ENCODE results near the gene CCR9. TPM values are rescaled to one million over a fixed set of nuclear protein-coding genes. Genes with fewer than 3 reads are reported as not detected.

Gene CCR9
- total and polyA plus RNA-seq, 12 donors: not detected

DNA sequence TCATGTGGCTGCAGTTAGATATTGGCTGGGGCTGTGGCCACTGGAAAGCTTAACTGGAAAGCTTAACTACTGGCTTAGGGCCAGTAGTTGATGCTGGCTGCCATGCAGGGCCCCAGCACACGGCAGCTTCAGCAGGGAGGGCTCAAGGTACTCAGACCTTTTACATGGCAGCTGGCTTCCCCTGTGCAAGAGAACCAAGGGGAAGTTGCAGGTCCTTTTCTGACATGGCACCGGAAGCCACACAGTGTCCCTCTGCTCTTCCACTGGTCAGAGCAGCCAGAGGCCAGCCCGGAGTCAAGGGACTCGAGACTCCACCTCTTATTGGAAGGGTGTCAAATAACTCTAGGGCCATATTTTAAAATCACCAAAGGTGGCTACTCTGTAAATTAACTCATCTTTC is 24.5 kb downstream of the CCR9 start:
- ATAC-seq: peak in 6 of 8 donors; percentile 30 to 60 (median 52)

DNA sequence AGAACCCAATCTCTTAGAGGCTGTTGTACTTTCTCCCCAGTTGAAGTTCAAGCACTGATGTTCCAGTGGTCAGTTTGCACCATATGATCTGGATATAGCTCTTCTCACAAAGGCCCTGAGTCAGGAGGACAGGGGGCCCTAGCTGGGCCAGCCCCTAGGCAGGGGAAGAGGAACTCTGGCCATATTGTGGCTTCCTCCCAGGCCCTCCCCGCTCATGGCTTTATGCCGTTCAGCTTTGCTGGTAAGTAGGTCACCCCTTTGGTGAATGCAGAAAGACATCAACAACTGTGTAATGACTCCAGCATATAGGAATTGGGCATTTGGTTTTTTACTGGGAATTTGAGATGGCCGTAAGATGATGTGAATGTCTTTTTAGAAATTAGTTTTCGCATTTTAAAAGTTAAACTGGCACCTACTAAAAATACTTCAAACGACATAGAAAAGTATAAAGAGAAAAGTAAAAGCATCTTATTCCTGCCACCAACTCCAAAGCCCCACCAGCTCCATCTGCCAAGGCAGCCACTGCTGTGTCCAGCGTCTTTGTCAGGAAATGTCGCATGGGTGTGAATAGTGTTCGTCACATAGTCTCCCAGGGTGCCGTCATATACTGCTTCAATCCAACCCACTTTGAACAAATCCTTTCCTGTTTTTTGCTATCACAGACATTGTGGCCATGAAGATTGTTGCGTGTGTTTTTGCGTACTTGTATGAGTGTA is 25.3 kb downstream of the CCR9 start:
- ATAC-seq (no peak), DNase-seq (no peak)
- intact Hi-C loops (cut with DNase I): no loop called here
- Histone ChIP-seq H3K27ac (no peak overlapping the region), H3K9me3 (no peaks in the 10 kb centered on the region), H3K4me1 (peaks cover 0 to 25% (median 0%) of the 10 kb centered on the region in 9 donors), H3K36me3 (peaks cover 0 to 2% (median 0%) of the 10 kb centered on the region in 9 donors), H3K4me3 (no peak overlapping the region), H3K27me3 (no peaks in the 10 kb centered on the region)
- 92 to 93% methylated on average over 11 of the region's 11 CpGs for WGBS, 2 donors
- TF ChIP-seq, protein P1, sequence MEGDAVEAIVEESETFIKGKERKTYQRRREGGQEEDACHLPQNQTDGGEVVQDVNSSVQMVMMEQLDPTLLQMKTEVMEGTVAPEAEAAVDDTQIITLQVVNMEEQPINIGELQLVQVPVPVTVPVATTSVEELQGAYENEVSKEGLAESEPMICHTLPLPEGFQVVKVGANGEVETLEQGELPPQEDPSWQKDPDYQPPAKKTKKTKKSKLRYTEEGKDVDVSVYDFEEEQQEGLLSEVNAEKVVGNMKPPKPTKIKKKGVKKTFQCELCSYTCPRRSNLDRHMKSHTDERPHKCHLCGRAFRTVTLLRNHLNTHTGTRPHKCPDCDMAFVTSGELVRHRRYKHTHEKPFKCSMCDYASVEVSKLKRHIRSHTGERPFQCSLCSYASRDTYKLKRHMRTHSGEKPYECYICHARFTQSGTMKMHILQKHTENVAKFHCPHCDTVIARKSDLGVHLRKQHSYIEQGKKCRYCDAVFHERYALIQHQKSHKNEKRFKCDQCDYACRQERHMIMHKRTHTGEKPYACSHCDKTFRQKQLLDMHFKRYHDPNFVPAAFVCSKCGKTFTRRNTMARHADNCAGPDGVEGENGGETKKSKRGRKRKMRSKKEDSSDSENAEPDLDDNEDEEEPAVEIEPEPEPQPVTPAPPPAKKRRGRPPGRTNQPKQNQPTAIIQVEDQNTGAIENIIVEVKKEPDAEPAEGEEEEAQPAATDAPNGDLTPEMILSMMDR (IDR thresholded peaks at IDR 0.05): no peak

More for the DNA sequence above, 24.5 kb downstream of the CCR9 start:
- Histone ChIP-seq H3K4me3 (no peak overlapping the region), H3K27ac (no peak overlapping the region), H3K36me3 (peaks cover 0 to 2% (median 0%) of the 10 kb centered on the region in 9 donors), H3K9me3 (no peaks in the 10 kb centered on the region), H3K27me3 (no peaks in the 10 kb centered on the region), H3K4me1 (peaks cover 0 to 18% (median 0%) of the 10 kb centered on the region in 9 donors)
- TF ChIP-seq, protein P1 (IDR thresholded peaks at IDR 0.05): no peak
- intact Hi-C loops (cut with DNase I): no loop called here
- no peak for DNase-seq
- WGBS, 2 donors: 63 to 73% methylated on average over 4 of the region's 4 CpGs

DNA sequence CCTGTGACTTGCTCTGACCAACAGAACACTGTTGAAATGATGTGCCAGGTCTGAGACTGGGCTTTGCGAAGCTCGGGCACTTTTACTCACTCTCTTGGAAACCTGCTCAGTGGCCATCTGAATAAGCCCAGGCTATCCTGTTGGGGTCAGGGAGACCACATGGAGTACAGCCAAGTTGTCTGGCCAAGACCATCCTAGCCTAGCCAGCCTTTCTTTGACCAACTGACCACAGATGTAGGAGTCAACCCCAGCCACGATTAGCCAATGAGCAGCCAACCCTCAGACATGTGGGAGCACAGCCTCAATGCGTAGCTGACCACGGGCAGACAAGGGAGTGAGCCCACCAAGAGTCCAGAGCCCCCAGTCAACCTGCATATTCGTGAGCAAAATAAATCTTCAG is 26.1 kb downstream of the CCR9 start:
- Histone ChIP-seq H3K36me3 (peaks cover 0 to 4% (median 0%) of the 10 kb centered on the region in 9 donors), H3K27me3 (no peaks in the 10 kb centered on the region), H3K27ac (no peak overlapping the region), H3K4me3 (no peak overlapping the region), H3K9me3 (no peaks in the 10 kb centered on the region), H3K4me1 (peaks cover 0 to 26% (median 0%) of the 10 kb centered on the region in 9 donors)
- TF ChIP-seq, protein P1 (IDR thresholded peaks at IDR 0.05): no peak
- intact Hi-C loops (cut with DNase I): no loop called here
- DNase-seq: no peak
- WGBS, 2 donors: 89 to 91% methylated on average over 6 of the region's 6 CpGs
- no peak for ATAC-seq

DNA sequence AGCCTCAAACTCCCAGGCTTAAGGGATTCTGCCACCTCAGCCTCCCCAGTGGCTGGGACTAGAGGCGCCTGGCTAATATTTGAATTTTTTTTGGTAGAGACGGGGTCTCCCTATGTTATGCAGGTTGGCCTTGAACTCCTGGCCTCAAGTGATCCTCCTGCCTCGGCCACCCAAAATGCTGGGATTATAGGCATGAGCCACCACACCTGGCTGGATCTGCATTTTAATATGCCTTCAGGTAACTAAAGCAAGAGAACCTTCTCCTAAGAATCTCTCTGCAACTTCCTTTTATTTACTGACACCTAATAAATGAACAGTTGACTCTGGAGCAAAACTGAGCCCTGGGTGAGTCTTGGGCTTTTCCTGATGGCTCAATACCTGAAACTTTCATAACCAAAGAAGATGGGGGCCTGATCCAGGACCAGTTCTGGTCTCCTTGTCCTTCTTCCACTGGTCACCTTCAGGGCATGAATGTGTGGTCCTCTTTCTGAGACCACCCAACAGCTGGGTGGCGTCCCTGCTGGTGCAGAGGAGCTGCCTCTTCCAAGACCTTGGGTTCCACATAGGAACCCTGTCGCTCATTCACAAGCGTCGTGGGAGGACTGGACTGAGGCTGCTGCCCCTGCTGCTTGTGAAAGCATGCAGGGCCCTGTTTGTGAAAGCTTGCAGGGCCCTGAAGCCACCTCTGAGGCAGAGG is 28.2 kb downstream of the CCR9 start:
- Histone ChIP-seq H3K4me3 (no peak overlapping the region), H3K27ac (no peak overlapping the region), H3K4me1 (peaks cover 0 to 13% (median 0%) of the 10 kb centered on the region in 9 donors), H3K36me3 (peaks cover 0 to 23% (median 0%) of the 10 kb centered on the region in 9 donors), H3K27me3 (no peaks in the 10 kb centered on the region), H3K9me3 (no peaks in the 10 kb centered on the region)
- ATAC-seq: no peak
- TF ChIP-seq, protein P1 (IDR thresholded peaks at IDR 0.05): no peak
- WGBS, 2 donors: 95 to 97% methylated on average over 7 of the region's 7 CpGs
- intact Hi-C loops (cut with DNase I): no loop called here
- DNase-seq: no peak

All from heart right ventricle (tissue), 16 donors.